A549 (cell line): ENCODE results near the gene BASP1. TPM values are rescaled to one million over a fixed set of nuclear protein-coding genes. Genes with fewer than 3 reads are reported as not detected.

ENCODE experiments used
- ATAC-seq, 2 experiments: fragments of 200-7000 bp in 1 of 2; fragments of >200 bp in 1 of 2; cut with Nextera tagmentation in 1 of 2; cut with Tn5 transposase in 1 of 2; 3 replicates each; pipeline versions ENCODE4 v1.8.0 to v1.9.1; 2018 to 2020; ENCODE audit warnings: mild to moderate bottlenecking in 1 of 2, moderate library complexity in 1 of 2
- CTCF ChIA-PET: fragments of 300-600 bp; sonication (Branson Sonifier 250); formaldehyde crosslinking; extraction: SDS; loops from one replicate; lab custom pipeline; 2021; ENCODE audit warnings: antibody characterized with exemption, inconsistent platforms; lab: Yijun Ruan, JAX
- POLR2A ChIA-PET: fragments of 350-600 bp; formaldehyde crosslinking; extraction: SDS; loops from one replicate; lab custom pipeline; 2021; ENCODE audit warnings: antibody characterized with exemption, inconsistent platforms; lab: Yijun Ruan, JAX
- DNase-seq, 2 experiments: peaks; one replicate each; pipeline versions ENCODE4 v3.0.0 to v3.0.0-alpha.2; 2011 to 2016; ENCODE audit warnings: low read depth in 1 of 2, low spot score in 1 of 2
- FAIRE-seq: peaks from 2 replicates; lab custom pipeline; 2011; peaks lifted over from hg19 to GRCh38; lab: Jason Lieb, UNC
- H3K27ac ChIP-seq, 2 experiments: fragments of >200 bp; sonication (Bioruptor Twin); formaldehyde crosslinking; 3 replicates each; pipeline ENCODE4 v1.5.1; 2016 to 2017
- H3K4me1 ChIP-seq: fragments of >200 bp; sonication (Bioruptor Twin); formaldehyde crosslinking; 3 replicates; pipeline ENCODE4 v1.6.1; 2016
- H3K4me2 ChIP-seq: fragments of >200 bp; sonication (Bioruptor Twin); formaldehyde crosslinking; 3 replicates; pipeline ENCODE4 v1.6.1; 2016
- H3K4me3 ChIP-seq: fragments of >200 bp; sonication (Bioruptor Twin); formaldehyde crosslinking; 3 replicates; pipeline ENCODE4 v1.5.1; 2016
- H3K9me3 ChIP-seq: fragments of >200 bp; sonication (Bioruptor Twin); formaldehyde crosslinking; 3 replicates; pipeline ENCODE4 v1.6.1; 2016
- CHD2 ChIP-seq: fragments of 150-350 bp; IDR thresholded peaks from 2 replicates; pipeline ENCODE4 v1.6.1; 2014; ENCODE audit warnings: low read length; ENCODE audit not compliant: partially characterized antibody
- FOSB ChIP-seq: fragments of 250-450 bp; sonication (Bioruptor Pico); IDR thresholded peaks from 2 replicates; pipeline ENCODE4 v1.5.0; 2020; ENCODE audit warnings: mild to moderate bottlenecking, moderate library complexity
- FOXS1 ChIP-seq: fragments of 250-450 bp; sonication (Bioruptor Pico); IDR thresholded peaks from 2 replicates; pipeline ENCODE4 v1.5.0; 2020; ENCODE audit warnings: mild to moderate bottlenecking, moderate library complexity
- JUN ChIP-seq, 2 experiments: fragments of >200 bp; sonication (Bioruptor Twin); formaldehyde crosslinking; IDR thresholded peaks; 2 replicates in 1 of 2; 3 replicates in 1 of 2; pipeline ENCODE4 v1.6.1; 2016 to 2017
- KDM1A ChIP-seq: fragments of 200-600 bp; sonication (generic); IDR thresholded peaks from 2 replicates; pipeline ENCODE4 v1.6.1; 2016; ENCODE audit warnings: low read depth, mild to moderate bottlenecking
- MYC ChIP-seq: IDR thresholded peaks from 2 replicates; pipeline ENCODE4 v1.6.1; 2012; ENCODE audit warnings: mild to moderate bottlenecking, inconsistent platforms, low read length, improper control_type of control experiment, borderline replicate concordance
- NFE2L2 ChIP-seq: fragments of 150-350 bp; conservative IDR thresholded peaks from 2 replicates; pipeline ENCODE4 v1.6.1; 2014; ENCODE audit warnings: low read length
- NPAS2 ChIP-seq: fragments of 250-450 bp; sonication (Bioruptor Pico); IDR thresholded peaks from 2 replicates; pipeline ENCODE4 v1.8.0; 2022; ENCODE audit warnings: mild to moderate bottlenecking, moderate library complexity, borderline replicate concordance
- NR3C1 ChIP-seq: fragments of >200 bp; sonication (Bioruptor Twin); formaldehyde crosslinking; IDR thresholded peaks from 3 replicates; pipeline ENCODE4 v1.6.1; 2017
- PHF8 ChIP-seq: fragments of 200-600 bp; sonication (generic); IDR thresholded peaks from 2 replicates; pipeline ENCODE4 v1.6.1; 2016; ENCODE audit warnings: low read depth, mild to moderate bottlenecking, antibody characterized with exemption, moderate library complexity, borderline replicate concordance
- POLR2A ChIP-seq: IDR thresholded peaks from 2 replicates; pipeline ENCODE4 v1.6.1; 2012; ENCODE audit warnings: mild to moderate bottlenecking, low read length
- RCOR1 ChIP-seq: fragments of 150-350 bp; IDR thresholded peaks from 2 replicates; pipeline ENCODE4 v1.6.1; 2014; ENCODE audit warnings: antibody characterized with exemption, low read length, low read depth
- TFCP2L1 ChIP-seq: fragments of 250-450 bp; sonication (Bioruptor Pico); IDR thresholded peaks from 2 replicates; pipeline ENCODE4 v1.5.0; 2021; ENCODE audit warnings: mild to moderate bottlenecking
- ZC3H11A ChIP-seq: fragments of 450-650 bp; IDR thresholded peaks from 2 replicates; pipeline ENCODE4 v1.6.1; 2014; ENCODE audit warnings: antibody characterized with exemption, mild to moderate bottlenecking
- ZSCAN20 ChIP-seq: fragments of 250-450 bp; sonication (Bioruptor Pico); IDR thresholded peaks from 2 replicates; pipeline ENCODE4 v1.8.0; 2022; ENCODE audit warnings: mild to moderate bottlenecking, moderate library complexity
- WGBS: methylation state at CpG from one replicate; pipeline ENCODE4 v1.1.6; 2017; ENCODE audit errors: missing lambda C conversion rate; 5-methylcytosine and 5-hydroxymethylcytosine counted together
- polyA plus RNA-seq, 4 experiments: library from polyadenylated mRNA; depleted of rRNA in 3 of 4; stranded (reverse); fragments of >200 nt; fragmentation: RNase III in 1 of 4; extraction: RNeasy Plus Mini Kit Qiagen cat#74134 plus additional on column Dnase treatment in 1 of 4; gene quantifications; 2 replicates in 3 of 4; 3 replicates in 1 of 4; pipeline ENCODE4 v1.2.3, GENCODE V29; 2011 to 2017
- TF ChIP-seq, protein P1 (sequence below): fragments of 250-450 bp; sonication (Bioruptor Pico); IDR thresholded peaks from 2 replicates; pipeline ENCODE4 v1.5.0; 2020; ENCODE audit warnings: low read depth, mild to moderate bottlenecking, moderate library complexity
- TF ChIP-seq, protein P2 (sequence below): fragments of >200 bp; sonication (Bioruptor Twin); formaldehyde crosslinking; IDR thresholded peaks from 3 replicates; pipeline ENCODE4 v1.6.1; 2016
- TF ChIP-seq, protein P3 (sequence below): fragments of >200 bp; sonication (Bioruptor Twin); formaldehyde crosslinking; IDR thresholded peaks from 2 replicates; pipeline ENCODE4 v1.6.1; 2016
- TF ChIP-seq, protein P4 (sequence below): IDR thresholded peaks from 2 replicates; pipeline ENCODE4 v1.6.1; 2012; ENCODE audit warnings: low read depth, borderline replicate concordance
- TF ChIP-seq, protein P5 (sequence below): fragments of 200-600 bp; sonication (generic); IDR thresholded peaks from 2 replicates; pipeline ENCODE4 v1.6.1; 2016; ENCODE audit warnings: antibody characterized with exemption, mild to moderate bottlenecking, moderate library complexity

Gene BASP1
- polyA plus RNA-seq, 2 of the 4 experiments (the other 2 are of a cell fraction) = 391 to 454 TPM

DNA sequence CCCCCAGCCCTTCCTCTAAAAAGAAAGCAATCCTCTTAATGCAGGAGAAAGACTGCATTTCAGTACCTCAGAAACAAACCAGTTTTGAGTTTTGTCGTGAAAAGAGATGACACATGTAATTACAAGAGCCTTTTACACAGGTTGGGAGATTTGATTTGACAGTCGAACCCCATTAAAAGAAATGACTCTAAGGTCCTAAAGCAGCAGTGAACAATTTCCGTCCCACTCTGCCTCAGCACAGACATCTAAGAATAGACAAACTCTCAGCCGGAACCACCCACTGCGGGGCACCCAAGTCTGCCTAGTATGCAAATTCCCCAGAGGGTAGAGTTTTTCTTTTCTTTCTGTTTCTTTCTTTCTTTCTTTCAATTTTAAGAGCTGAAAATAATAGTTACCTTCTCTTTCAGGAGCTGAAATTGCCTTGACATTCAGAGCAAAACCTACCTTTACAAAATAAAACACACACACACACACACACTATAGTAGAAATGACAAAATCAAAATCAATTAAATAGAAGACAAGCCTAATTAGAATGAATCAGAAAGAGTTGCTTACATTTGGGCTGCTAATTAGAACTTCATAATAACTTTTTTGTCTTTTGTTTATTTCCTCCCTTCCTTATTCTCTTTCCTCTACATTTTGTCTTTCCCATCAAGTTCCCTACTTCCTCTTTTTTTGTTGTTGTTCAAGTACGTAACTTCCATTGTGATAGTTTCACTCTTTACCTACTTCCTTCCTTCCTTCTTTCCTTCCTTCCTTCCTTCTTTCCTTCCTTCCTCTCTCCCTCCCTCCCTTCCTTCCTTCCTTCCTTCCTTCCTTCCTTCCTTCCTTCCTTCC lies 65.1 kb downstream of the BASP1 start:
- DNase-seq = no peak
- POLR2A ChIA-PET = interaction anchor here (0.6 to 2.1 kb wide), 3 partner anchors 12 to 67 kb away, joined by 3 to 10 read pairs (median 5); no protein-coding TSS in a partner anchor

DNA sequence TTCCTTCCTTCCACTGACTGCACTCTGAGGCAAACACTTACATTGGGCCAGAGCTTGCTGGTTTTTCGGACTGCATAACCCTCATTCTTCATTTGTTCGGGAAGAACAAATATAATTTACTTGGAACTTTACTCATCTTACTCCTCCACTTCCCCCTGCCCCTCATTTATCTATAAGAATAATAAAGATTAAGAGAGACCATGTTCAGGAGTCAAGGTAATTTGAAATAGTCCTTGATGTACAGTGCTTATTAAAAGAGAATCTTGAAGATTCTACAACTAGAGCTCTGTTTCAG lies 65.6 kb downstream of the BASP1 start:
- 0 out of 3 replicates have a peak, but pooled peaks cover 5% of the 10 kb centered on the region for H3K9me3 ChIP-seq
- WGBS = 91% methylated on average over 2 of the region's 2 CpGs
- ChIA-PET POLR2A (interaction anchor here (0.6 to 0.7 kb wide), 2 partner anchors 12 to 15 kb away, joined by 3 to 10 read pairs; no protein-coding TSS in a partner anchor), CTCF (interaction anchor here (0.6 to 2.0 kb wide), 5 partner anchors 58 to 924 kb away, joined by 3 to 5 read pairs (median 3); no protein-coding TSS in a partner anchor)
- FAIRE-seq (no peak), ATAC-seq (no peak), DNase-seq (no peak)
- peaks cover 50% of the 10 kb centered on the region for H3K4me1 ChIP-seq
- 0 out of 6 replicates have a peak overlapping the region, but pooled peaks of 1 of the 2 experiments have one; percentile 27 for H3K27ac ChIP-seq
- no peak overlapping the region for H3K4me2 ChIP-seq
- TF ChIP-seq NPAS2 (no peak), PHF8 (no peak), JUN (IDR thresholded peaks at IDR 0.05) (no peak), KDM1A (no peak)
- TF ChIP-seq, protein P1, sequence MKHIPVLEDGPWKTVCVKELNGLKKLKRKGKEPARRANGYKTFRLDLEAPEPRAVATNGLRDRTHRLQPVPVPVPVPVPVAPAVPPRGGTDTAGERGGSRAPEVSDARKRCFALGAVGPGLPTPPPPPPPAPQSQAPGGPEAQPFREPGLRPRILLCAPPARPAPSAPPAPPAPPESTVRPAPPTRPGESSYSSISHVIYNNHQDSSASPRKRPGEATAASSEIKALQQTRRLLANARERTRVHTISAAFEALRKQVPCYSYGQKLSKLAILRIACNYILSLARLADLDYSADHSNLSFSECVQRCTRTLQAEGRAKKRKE = no peak
- TF ChIP-seq, protein P2, sequence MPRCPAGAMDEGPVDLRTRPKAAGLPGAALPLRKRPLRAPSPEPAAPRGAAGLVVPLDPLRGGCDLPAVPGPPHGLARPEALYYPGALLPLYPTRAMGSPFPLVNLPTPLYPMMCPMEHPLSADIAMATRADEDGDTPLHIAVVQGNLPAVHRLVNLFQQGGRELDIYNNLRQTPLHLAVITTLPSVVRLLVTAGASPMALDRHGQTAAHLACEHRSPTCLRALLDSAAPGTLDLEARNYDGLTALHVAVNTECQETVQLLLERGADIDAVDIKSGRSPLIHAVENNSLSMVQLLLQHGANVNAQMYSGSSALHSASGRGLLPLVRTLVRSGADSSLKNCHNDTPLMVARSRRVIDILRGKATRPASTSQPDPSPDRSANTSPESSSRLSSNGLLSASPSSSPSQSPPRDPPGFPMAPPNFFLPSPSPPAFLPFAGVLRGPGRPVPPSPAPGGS = no peak
- no peak overlapping the region for H3K4me3 ChIP-seq

More for the DNA sequence above, 65.1 kb downstream of the BASP1 start:
- Histone ChIP-seq H3K9me3 (no peaks in the 10 kb centered on the region), H3K4me1 (peaks cover 54% of the 10 kb centered on the region)
- peak in 1 of 2 experiments; percentile 33; a peak in 3 of 6 replicates for ATAC-seq
- WGBS = 72% methylated on average over 6 of the region's 6 CpGs
- TF ChIP-seq FOSB (CRISPR knock-in tag) = 0 out of 2 replicates have a peak, but pooled peaks have one; percentile 40
- no peak for TF ChIP-seq ZSCAN20 (CRISPR knock-in tag)
- no peak for TF ChIP-seq KDM1A
- TF ChIP-seq ZC3H11A = no peak
- TF ChIP-seq TFCP2L1 (CRISPR knock-in tag) = no peak
- no peak for TF ChIP-seq FOXS1 (CRISPR knock-in tag)
- TF ChIP-seq, all 56 proteins: peak for 1
- H3K27ac ChIP-seq = peak overlapping the region; percentile 5 to 47; a peak in 3 of 6 replicates
- H3K4me3 ChIP-seq = no peak overlapping the region
- CTCF ChIA-PET = interaction anchor here (0.6 to 2.0 kb wide), 4 partner anchors 13 to 924 kb away, joined by 3 to 5 read pairs (median 4); no protein-coding TSS in a partner anchor
- 0 out of 3 replicates have a peak overlapping the region, but pooled peaks have one; percentile 18 for H3K4me2 ChIP-seq
- no peak for FAIRE-seq

DNA sequence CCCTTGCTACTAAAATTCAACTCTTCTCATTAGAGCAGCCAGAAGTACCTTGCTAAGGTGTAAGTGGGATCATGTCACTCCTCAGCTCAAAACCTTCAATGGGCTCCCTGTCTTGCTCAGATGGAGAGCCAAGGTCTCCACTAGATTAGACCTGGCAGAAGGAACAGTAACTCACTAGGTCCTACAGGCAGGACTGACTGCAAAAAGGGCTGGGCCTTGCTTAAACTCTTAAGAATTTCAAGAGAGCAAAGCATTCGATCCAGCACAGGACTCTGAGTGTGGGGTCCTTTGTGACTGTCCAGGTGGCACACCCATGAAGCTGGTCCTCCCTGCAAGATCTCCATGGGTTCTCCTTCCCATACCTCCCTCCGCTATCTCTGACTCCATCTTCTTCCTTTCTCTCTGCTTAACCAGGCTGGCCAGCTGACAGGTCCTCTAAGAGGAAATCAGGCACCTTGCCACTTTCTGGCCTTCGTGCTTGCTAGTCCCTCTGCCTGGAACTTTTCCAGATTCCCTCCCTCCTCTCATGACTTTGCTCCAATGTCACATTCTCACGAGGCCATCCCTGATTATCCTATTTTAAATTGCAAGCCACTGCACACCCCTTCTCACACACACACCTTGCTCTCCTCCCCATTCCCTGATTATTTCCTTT lies 70.2 kb downstream of the BASP1 start:
- Histone ChIP-seq H3K4me2 (no peak overlapping the region), H3K4me1 (peaks cover 9% of the 10 kb centered on the region; the same call in 2 of the 3 replicates), H3K27ac (peak overlapping the region in 1 of 2 experiments; percentile 29; a peak in 1 of 6 replicates), H3K4me3 (no peak overlapping the region), H3K9me3 (0 out of 3 replicates have a peak, but pooled peaks cover 10% of the 10 kb centered on the region)
- TF ChIP-seq TFCP2L1 (CRISPR knock-in tag) (no peak), RCOR1 (no peak), CHD2 (no peak), POLR2A (no peak), KDM1A (no peak), FOSB (CRISPR knock-in tag) (no peak), MYC (no peak), NR3C1 (no peak), NFE2L2 (no peak)
- TF ChIP-seq, protein P3, sequence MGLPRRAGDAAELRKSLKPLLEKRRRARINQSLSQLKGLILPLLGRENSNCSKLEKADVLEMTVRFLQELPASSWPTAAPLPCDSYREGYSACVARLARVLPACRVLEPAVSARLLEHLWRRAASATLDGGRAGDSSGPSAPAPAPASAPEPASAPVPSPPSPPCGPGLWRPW = no peak
- TF ChIP-seq, protein P4, sequence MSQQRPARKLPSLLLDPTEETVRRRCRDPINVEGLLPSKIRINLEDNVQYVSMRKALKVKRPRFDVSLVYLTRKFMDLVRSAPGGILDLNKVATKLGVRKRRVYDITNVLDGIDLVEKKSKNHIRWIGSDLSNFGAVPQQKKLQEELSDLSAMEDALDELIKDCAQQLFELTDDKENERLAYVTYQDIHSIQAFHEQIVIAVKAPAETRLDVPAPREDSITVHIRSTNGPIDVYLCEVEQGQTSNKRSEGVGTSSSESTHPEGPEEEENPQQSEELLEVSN = no peak
- TF ChIP-seq, protein P5, sequence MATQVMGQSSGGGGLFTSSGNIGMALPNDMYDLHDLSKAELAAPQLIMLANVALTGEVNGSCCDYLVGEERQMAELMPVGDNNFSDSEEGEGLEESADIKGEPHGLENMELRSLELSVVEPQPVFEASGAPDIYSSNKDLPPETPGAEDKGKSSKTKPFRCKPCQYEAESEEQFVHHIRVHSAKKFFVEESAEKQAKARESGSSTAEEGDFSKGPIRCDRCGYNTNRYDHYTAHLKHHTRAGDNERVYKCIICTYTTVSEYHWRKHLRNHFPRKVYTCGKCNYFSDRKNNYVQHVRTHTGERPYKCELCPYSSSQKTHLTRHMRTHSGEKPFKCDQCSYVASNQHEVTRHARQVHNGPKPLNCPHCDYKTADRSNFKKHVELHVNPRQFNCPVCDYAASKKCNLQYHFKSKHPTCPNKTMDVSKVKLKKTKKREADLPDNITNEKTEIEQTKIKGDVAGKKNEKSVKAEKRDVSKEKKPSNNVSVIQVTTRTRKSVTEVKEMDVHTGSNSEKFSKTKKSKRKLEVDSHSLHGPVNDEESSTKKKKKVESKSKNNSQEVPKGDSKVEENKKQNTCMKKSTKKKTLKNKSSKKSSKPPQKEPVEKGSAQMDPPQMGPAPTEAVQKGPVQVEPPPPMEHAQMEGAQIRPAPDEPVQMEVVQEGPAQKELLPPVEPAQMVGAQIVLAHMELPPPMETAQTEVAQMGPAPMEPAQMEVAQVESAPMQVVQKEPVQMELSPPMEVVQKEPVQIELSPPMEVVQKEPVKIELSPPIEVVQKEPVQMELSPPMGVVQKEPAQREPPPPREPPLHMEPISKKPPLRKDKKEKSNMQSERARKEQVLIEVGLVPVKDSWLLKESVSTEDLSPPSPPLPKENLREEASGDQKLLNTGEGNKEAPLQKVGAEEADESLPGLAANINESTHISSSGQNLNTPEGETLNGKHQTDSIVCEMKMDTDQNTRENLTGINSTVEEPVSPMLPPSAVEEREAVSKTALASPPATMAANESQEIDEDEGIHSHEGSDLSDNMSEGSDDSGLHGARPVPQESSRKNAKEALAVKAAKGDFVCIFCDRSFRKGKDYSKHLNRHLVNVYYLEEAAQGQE = no peak
- ChIA-PET POLR2A (no interaction called here), CTCF (interaction anchor here (0.9 kb wide), 1 partner anchor 14 kb away, joined by 3 read pairs; no protein-coding TSS in a partner anchor)
- 75% methylated on average over 4 of the region's 4 CpGs for WGBS
- ATAC-seq = no peak
- no peak for FAIRE-seq
- DNase-seq = no peak
